GM12865 (cell line): ENCODE results near the gene FGF19.
"Not testable (repeated sequence)": the region's sequence is repeated elsewhere in the genome, so short reads cannot be mapped to it uniquely, and the experiment has no call there.

ENCODE experiments used
- DNase-seq: peaks from one replicate; pipeline ENCODE4 v3.0.0; 2010; ENCODE audit warnings: low read depth
- H3K4me3 ChIP-seq: 2 replicates; pipeline ENCODE4 v1.5.1; 2011; ENCODE audit warnings: mild to moderate bottlenecking, low read depth, low read length, control low read depth
- CTCF ChIP-seq: IDR thresholded peaks from 2 replicates; pipeline ENCODE4 v1.5.1; 2011; ENCODE audit warnings: low read length, control low read depth, low read depth, inconsistent platforms; ENCODE audit not compliant: insufficient read depth; ENCODE audit errors: missing control alignments

The FGF19 gene

GRCh38 chr11:69697469-69697843 lies 6.4 kb downstream of the FGF19 start:
- no peak overlapping the region for H3K4me3 ChIP-seq
- no peak for TF ChIP-seq CTCF
- DNase-seq: no peak

- no peak for DNase-seq
- H3K4me3 ChIP-seq: no peak overlapping the region
- TF ChIP-seq CTCF: no peak
Observed at GRCh38 chr11:69696749-69697468, 6.9 kb downstream of the FGF19 start.

GRCh38 chr11:69695995-69696394 lies 7.8 kb downstream of the FGF19 start:
- DNase-seq, H3K4me3 ChIP-seq: not testable (repeated sequence)

- no peak for DNase-seq
- TF ChIP-seq CTCF: no peak
- H3K4me3 ChIP-seq: no peak overlapping the region
Observed at GRCh38 chr11:69695581-69695980, 8.2 kb downstream of the FGF19 start.

- TF ChIP-seq CTCF: no peak
- no peak overlapping the region for H3K4me3 ChIP-seq
- no peak for DNase-seq
Observed at GRCh38 chr11:69694781-69695180, 9.0 kb downstream of the FGF19 start.

- TF ChIP-seq CTCF: no peak
- no peak for DNase-seq
- H3K4me3 ChIP-seq: no peak overlapping the region
Observed at GRCh38 chr11:69692422-69692821, 11.4 kb downstream of the FGF19 start.

- no peak overlapping the region for H3K4me3 ChIP-seq
- no peak for DNase-seq
Observed at GRCh38 chr11:69691463-69691862, 12.4 kb downstream of the FGF19 start.

More at GRCh38 chr11:69691463-69691862, 12.4 kb downstream of the FGF19 start:
- no peak for TF ChIP-seq CTCF
